GM19468 (cell line): ENCODE results near the gene ACSL5.
"Not testable (repeated sequence)": the region's sequence is repeated elsewhere in the genome, so short reads cannot be mapped to it uniquely, and the experiment has no call there.

Source experiments
- ATAC-seq: cut with Tn5 transposase; IDR thresholded peaks from one replicate; pipeline ENCODE4 v1.9.1; 2021; ENCODE audit warnings: mild to moderate bottlenecking, moderate library complexity, moderate number of reproducible peaks; ENCODE audit not compliant: unreplicated experiment; ENCODE audit errors: extremely low read depth

The ACSL5 gene

DNA sequence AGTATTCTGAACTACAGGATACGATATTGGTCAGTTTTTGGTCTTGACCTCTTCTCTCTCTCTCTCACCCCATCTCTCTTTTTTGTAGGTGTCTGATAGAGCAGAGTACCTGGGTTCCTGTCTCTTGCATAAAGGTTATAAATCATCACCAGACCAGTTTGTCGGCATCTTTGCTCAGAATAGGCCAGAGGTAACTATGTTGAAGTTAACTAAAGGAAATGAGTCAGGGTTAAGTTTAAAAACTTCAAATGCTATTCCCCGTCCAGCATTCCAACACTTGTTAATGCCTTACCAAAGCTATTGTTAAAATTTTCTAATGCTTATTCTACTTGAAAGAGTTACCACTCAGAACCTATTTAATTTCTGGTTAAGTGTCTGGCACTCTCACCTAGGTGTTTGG is 30.7 kb downstream of the ACSL5 start:
- ATAC-seq = no peak

GRCh38 chr10:112406806-112407205 is 32.9 kb downstream of the ACSL5 start:
- not testable (repeated sequence) for ATAC-seq

DNA sequence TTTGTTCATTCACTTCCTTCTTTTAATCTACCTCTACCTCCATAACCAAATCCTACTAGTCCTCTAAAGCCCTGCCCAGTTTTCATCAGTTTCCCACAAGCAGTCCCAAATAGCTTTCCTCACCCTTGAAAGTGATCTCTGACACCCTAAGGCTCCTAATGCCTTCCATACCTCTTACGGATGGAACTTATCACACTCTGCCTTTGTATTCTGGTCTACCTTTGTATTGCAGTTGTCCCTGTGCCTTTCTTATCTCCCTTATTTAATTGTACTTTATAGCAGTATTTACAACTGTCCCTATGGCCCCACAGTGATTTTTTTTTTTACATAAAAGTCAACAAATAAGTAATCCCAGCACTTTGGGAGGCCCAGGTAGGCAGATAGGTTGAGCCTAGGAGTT is 33.8 kb downstream of the ACSL5 start:
- ATAC-seq = no peak

GRCh38 chr10:112409299-112409698 is 35.4 kb downstream of the ACSL5 start:
- ATAC-seq = no peak

- no peak for ATAC-seq
Observed at GRCh38 chr10:112409755-112410154, 35.8 kb downstream of the ACSL5 start.

DNA sequence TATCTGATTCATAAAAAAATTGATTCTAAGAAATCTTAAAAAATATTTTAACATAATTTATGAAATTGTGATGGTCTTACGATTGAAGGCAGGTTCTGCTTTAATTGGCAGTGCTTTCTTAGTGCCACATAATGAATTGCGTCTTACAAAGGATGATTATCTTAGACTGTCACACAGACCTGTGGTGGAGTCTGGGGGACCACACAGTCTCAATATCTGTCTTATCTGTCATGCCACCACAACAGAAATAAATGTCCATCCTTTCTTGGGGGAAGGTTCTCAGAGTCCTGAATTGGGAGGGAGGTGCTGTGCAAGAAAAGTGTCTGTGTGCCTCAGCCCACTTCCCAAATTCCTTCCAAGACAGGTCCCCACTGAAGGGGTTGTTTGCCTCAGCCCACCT is 38.8 kb downstream of the ACSL5 start:
- ATAC-seq = no peak

- no peak for ATAC-seq
Observed at GRCh38 chr10:112421731-112422130, 47.8 kb downstream of the ACSL5 start.

- ATAC-seq = no peak
Observed at GRCh38 chr10:112424651-112425050, 50.7 kb downstream of the ACSL5 start.

GRCh38 chr10:112426111-112426510 is 52.2 kb downstream of the ACSL5 start:
- no peak for ATAC-seq

- ATAC-seq = no peak
Observed at GRCh38 chr10:112429147-112429546, 55.2 kb downstream of the ACSL5 start.

DNA sequence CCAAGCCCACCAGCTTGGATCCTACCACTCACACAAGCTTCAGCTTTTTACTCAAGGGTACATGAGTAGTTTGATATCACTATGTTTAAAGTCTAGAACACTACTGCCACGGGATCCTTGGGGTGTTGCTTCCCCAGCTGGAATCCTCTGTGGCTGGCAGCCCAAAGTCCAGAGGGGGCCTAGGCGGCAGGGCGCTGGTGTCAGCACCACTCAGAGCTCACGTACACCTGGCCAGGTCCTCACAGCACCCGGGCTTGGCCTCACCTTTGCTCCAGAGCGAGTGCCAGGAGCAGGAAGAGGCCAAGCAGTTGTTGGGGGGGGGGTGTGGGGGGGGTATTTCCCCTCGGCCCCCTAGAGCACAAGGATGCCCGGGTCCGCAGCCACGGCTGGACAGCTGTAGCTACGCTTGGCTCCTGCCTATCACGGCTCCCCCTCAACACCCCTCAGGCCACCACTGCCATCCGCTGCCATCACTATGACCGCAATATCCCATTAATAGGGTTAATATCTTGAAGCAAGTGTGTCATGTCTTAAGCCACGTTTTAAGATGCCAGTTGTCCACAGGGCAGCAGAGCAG is 55.8 kb downstream of the ACSL5 start:
- no peak for ATAC-seq

DNA sequence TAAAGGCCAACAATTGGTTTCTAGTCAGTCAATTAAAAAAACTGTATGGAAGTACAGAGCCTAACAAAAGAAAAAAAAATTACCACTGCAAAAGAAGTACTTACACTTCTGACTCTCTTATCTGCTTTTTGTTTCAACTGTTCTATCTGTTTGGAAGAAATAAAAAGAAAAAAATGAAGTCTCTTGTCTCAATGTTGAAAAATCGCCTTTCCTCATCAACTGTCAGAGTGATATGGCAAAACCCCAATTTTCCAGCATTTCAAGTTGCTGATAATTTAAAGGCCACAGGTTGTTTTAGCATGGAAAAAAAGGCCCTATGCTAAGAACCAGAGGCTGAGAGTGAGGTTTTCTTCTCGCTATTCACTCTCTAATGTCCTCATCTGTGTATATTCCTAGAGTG is 59.2 kb downstream of the ACSL5 start:
- no peak for ATAC-seq

DNA sequence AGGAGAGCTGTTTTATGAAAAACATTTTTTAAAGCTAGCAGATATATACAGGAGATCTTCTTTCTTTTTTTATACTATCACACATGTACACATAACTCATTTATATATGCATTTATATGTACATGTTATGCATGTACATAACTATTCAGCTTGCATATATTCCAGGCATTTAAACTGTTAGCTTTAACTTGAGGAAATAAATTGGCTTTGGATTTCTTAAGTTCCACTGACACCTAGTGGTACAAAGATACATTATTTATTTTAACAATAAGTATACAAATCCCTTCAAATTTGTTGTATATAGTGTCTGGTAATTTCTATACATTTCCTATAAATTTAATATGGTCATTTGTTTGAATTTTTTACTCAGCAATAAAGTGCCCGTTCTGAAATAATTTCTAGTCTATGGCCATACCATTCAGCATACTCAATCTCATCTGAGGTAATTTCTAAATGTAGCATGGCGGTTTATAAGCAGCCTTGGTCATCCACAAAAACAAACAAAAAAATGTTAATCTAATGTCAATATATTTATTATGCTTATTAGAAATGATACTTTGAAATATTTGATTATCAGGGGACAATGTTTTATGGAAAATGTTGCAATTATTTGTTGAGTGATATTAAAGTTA is 61.2 kb downstream of the ACSL5 start:
- ATAC-seq = no peak

- ATAC-seq = no peak
Observed at GRCh38 chr10:112438356-112438755, 64.4 kb downstream of the ACSL5 start.

DNA sequence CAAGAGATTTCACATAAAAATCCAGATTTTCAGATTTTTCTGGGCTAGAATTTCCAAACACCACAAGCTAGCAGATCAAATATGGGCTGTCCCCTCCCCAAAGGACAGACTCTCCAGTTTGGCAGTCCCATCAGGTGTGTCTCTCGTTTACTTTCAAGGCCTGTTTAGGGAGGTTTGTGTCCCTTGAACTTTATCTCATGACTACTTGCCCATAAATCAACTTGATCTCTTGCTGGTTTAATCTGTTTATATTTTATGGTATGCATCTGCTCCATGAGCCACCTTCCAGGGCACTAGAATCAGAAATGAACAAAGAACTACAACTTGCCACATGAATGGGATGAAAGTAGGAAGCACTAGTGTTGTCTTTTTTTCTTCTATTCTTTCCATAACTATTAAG is 67.6 kb downstream of the ACSL5 start:
- ATAC-seq = no peak

DNA sequence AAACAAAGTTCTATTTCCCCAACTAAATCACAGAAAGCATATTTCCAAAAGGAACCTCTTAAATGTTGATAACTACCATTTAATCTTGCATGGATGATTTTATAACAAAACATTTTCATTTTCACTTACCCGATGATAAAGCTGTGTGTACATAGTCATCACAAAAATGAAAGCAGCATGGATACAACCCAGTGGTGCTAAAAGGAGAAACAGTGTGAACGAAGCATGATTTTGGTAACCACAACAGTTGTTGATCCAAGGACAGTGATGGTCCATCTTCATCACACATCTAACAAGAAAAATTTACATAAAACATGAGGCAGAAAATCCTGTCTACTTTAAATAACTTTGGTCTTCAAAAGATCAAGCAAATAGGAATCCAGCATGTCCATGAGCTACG is 68.1 kb downstream of the ACSL5 start:
- ATAC-seq = no peak

GRCh38 chr10:112446055-112446854 is 72.3 kb downstream of the ACSL5 start:
- ATAC-seq = no peak

DNA sequence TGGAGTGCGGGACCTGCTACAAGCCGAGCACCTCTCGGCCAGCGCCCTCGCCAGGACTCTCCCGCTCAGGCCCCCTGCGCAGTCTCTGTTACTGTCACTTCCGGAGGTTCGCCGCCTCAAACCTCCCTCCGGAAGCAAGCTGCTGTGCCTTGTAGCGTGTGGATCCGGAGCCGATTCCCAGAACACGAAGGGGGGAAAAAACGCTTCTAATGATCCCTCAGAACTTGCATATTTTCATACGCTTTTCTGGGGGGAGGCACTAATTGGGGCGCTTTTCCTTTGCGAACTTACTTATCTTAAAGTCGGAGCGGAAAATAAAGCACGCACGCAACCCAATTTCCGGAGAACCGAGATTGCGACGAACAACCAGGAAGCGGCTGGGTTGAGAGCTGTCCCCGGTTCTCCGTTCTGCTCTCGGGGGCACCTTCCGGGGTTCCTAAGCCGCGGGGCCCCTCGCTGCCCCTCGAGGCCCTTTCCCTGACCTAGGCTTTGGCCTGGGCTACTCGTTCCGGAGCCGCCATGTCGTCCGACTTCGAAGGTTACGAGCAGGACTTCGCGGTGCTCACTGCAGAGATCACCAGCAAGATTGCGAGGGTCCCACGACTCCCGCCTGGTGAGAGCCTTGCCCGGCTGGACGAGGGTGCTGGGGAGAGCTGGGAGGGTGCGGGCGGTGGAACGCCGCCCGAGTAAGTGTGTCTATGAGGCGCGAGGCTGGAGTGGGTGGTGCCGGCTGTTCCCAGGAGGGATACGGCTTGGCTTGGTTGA is 73.1 kb downstream of the ACSL5 start, which contains the start of the genes VTI1A and ZDHHC6:
Gene VTI1A, plus strand, starts transcription at position 361 of the 765 bp plus-strand sequence. Its CDS starts 159 bp downstream, at position 520.
Gene ZDHHC6, minus strand, starts transcription at position 60 of the 765 bp plus-strand sequence. CDS start 1,478 bp downstream, outside the sequence.
- peak; percentile 91 for ATAC-seq

- ATAC-seq = no peak
Observed at GRCh38 chr10:112447620-112447928, 73.7 kb downstream of the ACSL5 start.

GRCh38 chr10:112448888-112449287 is 75.0 kb downstream of the ACSL5 start:
- ATAC-seq = no peak
